ENCODE measurements around the gene RERE. TPM values are rescaled to one million over a fixed set of nuclear protein-coding genes. Genes with fewer than 3 reads are reported as not detected.

The RERE gene
- total RNA-seq, 4 donors from 2014 or later, result 51.2 to 1,226 (median 253) TPM

- intact Hi-C loops (cut with DNase I; ENCODE audit: low total_unique reads), result no loop called here
- no peak for DNase-seq
- no peak overlapping the region for H3K4me3 ChIP-seq
- H3K9me3 ChIP-seq, result no peaks in the 10 kb centered on the region
- no peaks in the 10 kb centered on the region for H3K36me3 ChIP-seq
- TF ChIP-seq CTCF (IDR thresholded peaks at IDR 0.05), result no peak
- no peak for TF ChIP-seq POLR2A (IDR thresholded peaks at IDR 0.05)
- H3K27ac ChIP-seq, result no peak overlapping the region
- H3K27me3 ChIP-seq, result no peaks in the 10 kb centered on the region
- peaks cover 3 to 18% of the 10 kb centered on the region in 2 donors for H3K4me1 ChIP-seq
These were observed 344.8 kb downstream of the RERE start for GRCh38 chr1:8472668-8473067.

GRCh38 chr1:8471451-8471850, 346.0 kb downstream of the RERE start:
- Histone ChIP-seq H3K27ac (no peak overlapping the region), H3K27me3 (no peaks in the 10 kb centered on the region), H3K4me1 (peaks cover 3 to 22% of the 10 kb centered on the region in 2 donors), H3K36me3 (no peaks in the 10 kb centered on the region), H3K4me3 (no peak overlapping the region), H3K9me3 (no peaks in the 10 kb centered on the region)
- TF ChIP-seq CTCF (IDR thresholded peaks at IDR 0.05) (no peak), POLR2A (IDR thresholded peaks at IDR 0.05) (no peak)
- no peak for DNase-seq
- intact Hi-C loops (cut with DNase I; ENCODE audit: low total_unique reads), result no loop called here

- TF ChIP-seq POLR2A (IDR thresholded peaks at IDR 0.05) (no peak), CTCF (IDR thresholded peaks at IDR 0.05) (no peak)
- no peak overlapping the region for H3K27ac ChIP-seq
- H3K36me3 ChIP-seq, result no peaks in the 10 kb centered on the region
- H3K4me3 ChIP-seq, result no peak overlapping the region
- DNase-seq, result no peak
- intact Hi-C loops (cut with DNase I; ENCODE audit: low total_unique reads), result no loop called here
- H3K27me3 ChIP-seq, result no peaks in the 10 kb centered on the region
- peaks cover 4 to 18% of the 10 kb centered on the region in 2 donors for H3K4me1 ChIP-seq
- no peaks in the 10 kb centered on the region for H3K9me3 ChIP-seq
These were observed 348.7 kb downstream of the RERE start for GRCh38 chr1:8468751-8469150.

GRCh38 chr1:8467308-8467707, 350.1 kb downstream of the RERE start:
- Histone ChIP-seq H3K4me1 (peaks cover 7 to 17% of the 10 kb centered on the region in 2 donors), H3K9me3 (no peaks in the 10 kb centered on the region), H3K27ac (peak overlapping the region; percentile 82 to 95), H3K36me3 (no peaks in the 10 kb centered on the region), H3K4me3 (no peak overlapping the region), H3K27me3 (no peaks in the 10 kb centered on the region)
- no peak for DNase-seq
- intact Hi-C loops (cut with DNase I; ENCODE audit: low total_unique reads), result no loop called here
- TF ChIP-seq POLR2A (IDR thresholded peaks at IDR 0.05), result no peak

GRCh38 chr1:8465692-8466091, 351.7 kb downstream of the RERE start:
- Histone ChIP-seq H3K4me3 (no peak overlapping the region), H3K9me3 (no peaks in the 10 kb centered on the region), H3K36me3 (no peaks in the 10 kb centered on the region), H3K27me3 (no peaks in the 10 kb centered on the region), H3K27ac (peak overlapping the region; percentile 82 to 95), H3K4me1 (peaks cover 7 to 19% of the 10 kb centered on the region in 2 donors)
- DNase-seq, result no peak
- TF ChIP-seq CTCF (IDR thresholded peaks at IDR 0.05) (no peak), POLR2A (IDR thresholded peaks at IDR 0.05) (no peak)
- intact Hi-C loops (cut with DNase I; ENCODE audit: low total_unique reads), result no loop called here

GRCh38 chr1:8465013-8465412, 352.4 kb downstream of the RERE start:
- intact Hi-C loops (cut with DNase I; ENCODE audit: low total_unique reads), result no loop called here
- Histone ChIP-seq H3K9me3 (no peaks in the 10 kb centered on the region), H3K4me3 (no peak overlapping the region), H3K27me3 (no peaks in the 10 kb centered on the region), H3K36me3 (no peaks in the 10 kb centered on the region), H3K4me1 (peaks cover 7 to 22% of the 10 kb centered on the region in 2 donors), H3K27ac (peak overlapping the region; percentile 82 to 95)
- TF ChIP-seq CTCF (IDR thresholded peaks at IDR 0.05) (peak; percentile 21 to 34 (median 24)), POLR2A (IDR thresholded peaks at IDR 0.05) (no peak)
- DNase-seq, result no peak

All from uterus (tissue), 4 donors.